Hematopoietic multipotent progenitor cell treated with erythropoietin and hydrocortisone succinate and interleukin-3 and kit ligand, for 8 days (in vitro differentiated cells): ENCODE data around the gene SLC6A3.
"Not testable (repeated sequence)": the region's sequence is repeated elsewhere in the genome, so short reads cannot be mapped to it uniquely, and the experiment has no call there.

Experiments used
- DNase-seq: peaks from one replicate; pipeline ENCODE4 v3.0.0-alpha.2; 2015

SLC6A3 gene

DNA sequence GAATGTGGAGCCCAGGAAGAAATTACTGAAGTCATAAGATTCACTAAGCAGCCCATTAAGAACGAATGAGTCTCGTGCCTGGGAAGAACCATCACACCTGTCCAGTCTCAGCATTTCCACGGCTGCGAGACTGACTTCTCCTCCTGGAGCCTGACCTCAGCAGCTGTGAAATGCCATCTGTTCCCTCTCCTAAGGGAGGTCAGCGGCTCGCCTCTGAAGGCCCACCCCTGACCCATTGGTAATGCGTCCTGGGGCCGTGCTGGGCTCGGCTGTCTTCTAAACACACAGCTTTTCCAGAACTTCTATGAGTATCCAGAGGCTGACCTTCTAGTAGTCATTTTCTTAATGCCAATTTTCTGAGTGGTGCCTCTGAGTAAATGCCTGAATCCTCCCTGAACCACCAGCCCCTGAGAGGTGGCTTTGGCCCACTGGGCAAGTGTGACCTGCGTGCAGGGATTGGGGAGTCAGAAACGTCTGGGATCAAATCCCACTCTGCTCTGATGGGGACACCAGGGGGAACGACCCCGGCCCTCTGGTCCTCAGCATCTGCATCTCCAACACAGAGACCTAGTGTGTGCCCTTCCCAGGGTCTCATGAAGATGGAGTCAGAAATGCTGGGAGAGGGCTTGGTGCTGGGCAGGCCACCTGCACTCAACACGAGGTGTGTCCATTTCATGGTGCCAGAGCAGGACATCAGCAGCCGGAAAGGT, 5.7 kb downstream of the SLC6A3 start:
- DNase-seq, result no peak

GRCh38 chr5:1438871-1439270, 6.4 kb downstream of the SLC6A3 start:
- DNase-seq, result no peak

DNA sequence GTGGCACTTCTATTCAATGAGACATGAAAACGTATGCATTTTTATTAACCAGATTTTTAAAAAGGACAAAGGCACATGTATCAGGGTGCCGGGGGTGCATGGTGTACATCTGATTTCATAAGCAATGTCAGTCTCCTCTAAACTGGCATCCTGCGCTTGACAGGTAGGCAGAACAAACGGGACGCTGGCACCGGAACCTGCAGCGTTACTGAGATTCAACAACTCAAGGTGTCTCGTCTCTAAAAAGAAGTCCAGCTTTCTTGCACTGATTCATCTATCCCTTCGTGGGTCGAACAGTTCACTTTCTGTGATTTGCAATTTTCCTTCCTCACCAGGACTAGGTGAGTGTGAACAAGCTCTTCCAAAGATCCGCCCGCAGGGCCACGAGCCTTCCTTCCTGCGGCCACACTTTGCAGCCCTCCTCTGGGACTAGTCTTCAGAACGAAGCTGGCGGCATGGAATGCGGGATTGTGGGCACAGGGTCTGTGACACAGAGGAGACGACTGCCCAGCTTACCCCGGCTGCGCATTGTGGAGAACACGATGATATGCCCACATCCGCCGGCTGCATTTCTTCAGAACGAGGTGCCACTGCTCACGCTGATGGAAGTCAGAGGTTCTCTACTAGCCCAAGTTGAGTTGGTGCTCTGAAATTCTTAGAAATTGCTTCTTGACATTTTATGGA, 7.2 kb downstream of the SLC6A3 start:
- no peak for DNase-seq

DNA sequence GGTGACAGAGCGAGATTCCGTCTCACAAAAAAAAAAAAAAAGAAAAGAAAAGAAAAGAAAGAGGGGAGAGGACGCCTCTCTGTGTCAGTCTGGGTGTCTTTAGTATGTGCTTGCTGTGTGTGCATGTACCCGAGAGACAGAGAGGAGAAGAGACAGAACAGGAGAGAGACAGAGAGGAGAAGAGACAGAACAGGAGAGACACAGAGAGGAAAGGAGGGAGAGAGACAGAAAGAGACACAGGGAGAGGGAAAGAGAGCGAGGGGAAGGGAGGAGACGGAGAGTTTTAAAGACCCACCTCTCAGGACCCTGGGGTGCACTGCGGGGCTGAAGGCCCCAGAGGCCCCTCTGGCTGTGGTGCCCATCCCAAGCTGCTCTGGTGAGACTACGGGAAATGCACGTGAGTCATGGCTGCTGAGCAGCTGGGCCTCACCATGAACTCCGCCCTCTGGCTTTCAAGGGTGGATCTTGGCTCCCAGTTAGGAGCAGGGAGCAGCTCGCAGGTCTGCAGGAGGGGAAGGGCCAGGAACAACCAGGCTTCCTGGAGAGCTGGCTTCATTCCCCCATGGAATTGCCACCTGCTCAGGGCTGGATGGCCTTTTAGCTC, 7.9 kb downstream of the SLC6A3 start:
- DNase-seq, result no peak

DNA sequence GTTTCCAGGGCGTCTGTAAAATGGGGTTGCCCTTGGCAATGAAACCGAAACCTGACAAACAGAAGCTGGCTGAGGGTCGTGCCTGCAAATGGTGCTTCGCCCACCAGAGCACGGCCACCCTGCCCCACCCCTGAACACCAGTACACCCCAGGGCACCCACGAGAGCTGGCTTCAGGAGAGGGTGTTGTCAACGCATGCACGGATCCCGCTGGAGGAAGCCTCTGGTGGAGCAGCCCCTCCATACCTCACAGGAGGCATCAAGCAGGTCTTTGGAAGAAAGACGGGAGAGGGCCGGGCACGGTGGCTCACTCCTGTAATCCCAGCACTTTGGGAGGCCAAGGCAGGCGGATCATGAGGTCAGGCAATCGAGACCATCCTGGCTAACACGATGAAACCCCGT, 8.6 kb downstream of the SLC6A3 start:
- DNase-seq, result no peak

GRCh38 chr5:1436036-1436435, 9.2 kb downstream of the SLC6A3 start:
- DNase-seq, result no peak

DNA sequence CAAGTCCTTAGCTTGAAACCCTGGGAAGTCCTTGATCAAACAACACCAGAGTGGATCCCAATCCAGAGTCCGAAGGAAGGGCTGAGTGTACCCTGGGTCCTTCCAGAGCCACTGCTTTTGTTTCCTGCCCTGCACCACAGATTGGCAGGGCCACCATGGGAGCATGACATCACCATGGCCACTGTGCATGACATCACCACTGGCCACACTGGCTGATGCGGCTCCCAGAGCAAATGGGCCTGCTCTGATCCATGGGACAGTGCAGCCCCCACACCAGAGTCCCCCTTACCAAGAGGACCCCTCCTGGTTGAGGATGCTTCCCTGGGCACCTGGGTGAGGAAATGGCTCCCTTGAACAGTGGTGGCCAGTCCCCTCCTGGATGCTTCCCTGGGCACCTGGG, 9.9 kb downstream of the SLC6A3 start:
- no peak for DNase-seq

DNA sequence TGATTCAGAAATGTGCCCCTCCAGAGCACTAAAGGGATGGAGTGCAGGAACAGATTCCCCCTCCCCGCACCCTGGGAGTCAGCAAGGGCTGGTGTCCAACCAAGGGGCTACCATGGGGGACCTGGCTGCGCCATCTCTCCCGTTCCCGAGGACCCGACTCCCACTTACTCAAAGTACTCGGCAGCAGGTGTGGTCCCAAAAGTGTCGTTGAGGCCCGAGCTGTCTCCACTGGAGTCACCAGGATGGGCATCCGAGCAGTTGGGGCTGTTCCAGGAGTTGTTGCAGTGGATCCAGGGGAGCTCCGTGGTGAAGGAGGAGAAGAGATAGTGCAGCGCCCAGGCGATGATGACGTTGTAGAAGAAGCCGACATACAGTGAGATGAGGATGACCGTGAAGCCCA, 12.9 kb downstream of the SLC6A3 start:
- DNase-seq, result no peak

- no peak for DNase-seq
Observed at GRCh38 chr5:1431896-1432295, 13.3 kb downstream of the SLC6A3 start.

DNA sequence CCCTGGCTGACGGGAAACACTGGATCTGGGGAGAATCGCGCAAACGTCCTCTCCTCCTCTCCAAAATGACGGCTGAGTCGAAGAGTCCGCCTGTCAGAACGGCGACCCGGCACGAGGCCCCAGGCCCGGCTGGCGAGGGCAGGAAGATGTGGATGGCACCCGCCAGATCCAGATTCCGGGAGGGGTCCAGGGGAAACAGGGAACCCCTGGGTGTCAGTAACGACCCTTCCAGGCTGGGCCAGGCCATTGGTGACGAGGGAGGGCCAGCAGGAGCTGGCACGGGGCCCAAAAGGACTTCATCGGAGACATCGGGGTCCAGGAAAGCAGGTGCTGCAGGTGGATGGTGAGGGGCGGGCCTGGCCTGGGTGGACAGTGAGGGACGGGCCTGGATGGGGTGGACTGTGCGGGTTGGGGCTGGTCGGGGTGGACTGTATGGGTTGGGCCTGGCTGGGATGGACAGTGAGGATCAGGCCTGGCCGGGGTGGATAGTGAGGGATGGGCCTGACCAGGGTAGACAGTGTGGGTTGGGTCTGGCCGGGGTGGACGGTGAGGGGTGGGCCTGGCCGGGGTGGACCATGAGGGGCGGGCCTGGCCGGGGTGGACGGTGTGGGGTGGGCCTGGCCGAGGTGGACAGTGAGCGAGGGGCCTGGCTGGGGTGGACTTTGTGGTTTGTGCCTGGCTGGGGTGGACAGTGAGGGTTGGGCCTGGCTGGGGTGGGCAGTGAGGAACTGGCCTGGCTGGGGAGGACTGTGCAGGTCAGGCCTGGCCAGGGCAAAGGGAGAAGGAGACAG, 14.0 kb downstream of the SLC6A3 start:
- no peak for DNase-seq

DNA sequence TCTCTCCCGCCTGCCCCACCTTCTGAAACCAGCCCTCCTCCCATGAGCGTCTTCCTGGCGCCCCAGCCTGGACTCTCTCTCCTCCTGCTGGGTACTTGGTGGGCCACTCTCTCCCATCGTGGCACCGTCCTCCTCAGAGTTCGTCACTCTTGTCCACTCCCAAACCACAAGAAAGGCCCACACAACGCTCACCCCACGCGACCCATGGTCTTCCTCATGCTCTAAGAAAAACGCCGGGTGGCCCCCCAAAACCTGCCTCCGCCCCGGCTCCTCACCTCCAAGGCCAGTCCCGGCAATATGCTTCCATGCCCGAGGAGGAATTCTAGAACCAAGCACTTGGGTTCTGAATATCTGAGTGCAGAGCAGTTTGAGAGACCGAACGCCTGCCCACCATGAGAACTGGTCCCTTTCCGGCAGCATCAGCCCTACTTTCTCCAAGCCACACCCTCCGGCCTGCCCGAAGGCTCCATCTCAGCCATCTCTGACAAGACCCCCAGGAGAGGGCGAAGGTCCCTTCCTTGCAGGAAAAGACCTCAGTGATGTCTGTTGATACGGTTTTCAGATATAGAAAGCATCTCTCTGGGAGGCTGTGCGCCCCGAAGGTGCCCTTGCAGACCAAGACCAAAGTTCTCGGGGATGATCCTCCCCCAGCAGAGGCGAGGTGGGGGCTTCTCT, 15.0 kb downstream of the SLC6A3 start:
- DNase-seq, result no peak

GRCh38 chr5:1429496-1429895, 15.7 kb downstream of the SLC6A3 start:
- no peak for DNase-seq

GRCh38 chr5:1429066-1429465, 16.2 kb downstream of the SLC6A3 start:
- DNase-seq, result no peak

GRCh38 chr5:1428107-1428506, 17.1 kb downstream of the SLC6A3 start:
- DNase-seq, result no peak

DNA sequence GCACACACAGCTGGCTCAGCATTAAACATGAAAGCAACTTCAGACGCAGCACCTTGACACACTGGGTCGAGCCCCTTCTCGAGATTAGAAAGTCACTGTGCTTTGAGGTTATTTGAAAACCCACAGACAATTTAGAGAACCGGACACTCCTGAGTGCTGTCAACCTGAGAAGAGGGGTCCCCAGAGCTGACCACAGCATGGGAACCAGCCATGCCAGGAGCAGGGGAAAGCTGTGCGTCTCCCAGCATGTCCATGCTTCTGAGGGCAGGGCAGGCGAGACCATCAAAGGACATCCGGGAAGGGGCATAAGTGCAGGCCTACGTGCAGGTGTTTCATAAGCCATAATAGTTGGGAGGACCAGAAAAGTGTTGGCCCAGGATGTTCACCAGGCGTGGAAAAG, 20.5 kb downstream of the SLC6A3 start:
- DNase-seq, result no peak

DNA sequence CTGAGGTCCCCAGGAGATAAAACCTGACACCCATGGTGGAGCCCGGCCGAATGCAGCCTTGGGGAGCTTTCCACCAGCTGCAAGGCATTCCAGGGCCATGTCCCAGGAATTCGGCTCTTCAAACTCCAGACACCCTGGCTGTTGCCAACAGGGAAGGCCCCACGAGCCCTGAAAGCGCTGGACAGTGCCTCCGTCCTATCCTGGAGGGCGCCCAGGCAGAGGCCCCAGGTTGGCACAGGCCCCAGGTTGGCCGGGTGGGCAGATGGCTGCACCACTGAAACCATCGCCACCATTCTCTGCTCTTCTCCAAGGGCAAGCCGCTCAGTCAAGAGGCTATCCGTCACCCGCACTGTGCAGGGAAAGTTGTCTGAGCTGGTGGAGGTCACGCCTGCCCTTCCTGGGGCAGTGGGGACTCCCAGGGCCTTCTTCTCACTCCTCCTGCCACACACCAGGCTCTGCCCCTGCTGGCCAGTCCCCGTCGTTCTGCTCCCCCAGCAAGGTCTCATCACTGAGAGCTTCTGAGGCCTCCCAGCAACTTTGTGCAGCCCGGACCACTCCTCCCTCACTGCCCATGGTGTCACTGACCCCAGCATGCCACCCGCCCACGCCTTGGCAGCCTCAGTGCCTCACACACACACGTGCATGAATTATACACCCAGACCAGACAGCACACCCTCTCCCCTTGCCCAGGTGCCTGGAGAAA, 21.2 kb downstream of the SLC6A3 start:
- DNase-seq, result no peak

DNA sequence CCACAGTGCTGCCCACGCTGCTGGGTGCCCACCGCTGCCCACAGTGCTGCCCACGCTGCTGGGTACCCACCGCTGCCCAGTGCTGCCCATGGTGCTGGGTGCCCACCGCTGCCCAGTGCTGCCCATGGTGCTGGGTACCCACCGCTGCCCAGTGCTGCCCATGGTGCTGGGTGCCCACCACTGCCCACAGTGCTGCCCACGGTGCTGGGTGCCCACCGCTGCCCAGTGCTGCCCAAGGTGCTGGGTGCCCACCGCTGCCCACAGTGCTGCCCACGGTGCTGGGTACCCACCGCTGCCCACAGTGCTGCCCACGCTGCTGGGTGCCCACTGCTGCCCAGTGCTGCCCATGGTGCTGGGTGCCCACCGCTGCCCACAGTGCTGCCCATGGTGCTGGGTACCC, 22.7 kb downstream of the SLC6A3 start:
- not testable (repeated sequence) for DNase-seq

- DNase-seq, result no peak
Observed at GRCh38 chr5:1421521-1422341, 23.5 kb downstream of the SLC6A3 start.

- DNase-seq, result no peak
Observed at GRCh38 chr5:1420211-1421195, 24.7 kb downstream of the SLC6A3 start.
